ENCODE results near the gene ESF1. TPM values are rescaled to one million over a fixed set of nuclear protein-coding genes. Genes with fewer than 3 reads are reported as not detected.

Gene ESF1
- total and polyA plus RNA-seq, 7 experiments from 2014 or later: 7.2 to 16.9 (median 10.7) TPM

- H3K27ac ChIP-seq (ENCODE audit: low read depth, low read length): no peak overlapping the region
- no peaks in the 10 kb centered on the region for H3K36me3 ChIP-seq (ENCODE audit: control insufficient read depth in 2 of 3, insufficient read depth in 3 of 3, low read length in 3 of 3)
- Mint-ChIP-seq H3K4me1 (peaks cover 0 to 2% (median 0%) of the 10 kb centered on the region in 7 donors), H3K36me3 (peaks cover 0 to 3% (median 0%) of the 10 kb centered on the region in 5 donors), H3K9me3 (peaks cover 0 to 6% (median 0%) of the 10 kb centered on the region in 11 donors), H3K4me3 (no peak overlapping the region), H3K27me3 (peaks cover 0 to 31% (median 15%) of the 10 kb centered on the region in 5 donors), H3K27ac (no peak overlapping the region)
- intact Hi-C loops (cut with micrococcal nuclease): no loop called here
- POLR2A ChIA-PET: no interaction called here
- no peaks in the 10 kb centered on the region for H3K27me3 ChIP-seq (ENCODE audit: control insufficient read depth in 2 of 2, insufficient read depth in 2 of 2, low read length in 2 of 2)
- no peak for DNase-seq
- CTCF ChIA-PET: interaction anchor here (0.5 kb wide), 1 partner anchor 594 kb away, joined by 3 read pairs; no protein-coding TSS in a partner anchor
- H3K4me3 ChIP-seq (ENCODE audit: low read length): no peak overlapping the region
- no peaks in the 10 kb centered on the region for H3K4me1 ChIP-seq (ENCODE audit: control insufficient read depth in 2 of 2, insufficient read depth in 2 of 2, low read length in 2 of 2)
- no peaks in the 10 kb centered on the region for H3K9me3 ChIP-seq (ENCODE audit: control insufficient read depth in 2 of 3, low read length in 3 of 3)
- no peak for ATAC-seq
These were observed 113.2 kb downstream of the ESF1 start for GRCh38 chr20:13671512-13671911.

GRCh38 chr20:13670160-13670559 lies 114.6 kb downstream of the ESF1 start:
- H3K27me3 Mint-ChIP-seq: peaks cover 0 to 37% (median 15%) of the 10 kb centered on the region in 5 donors
- H3K27ac ChIP-seq (ENCODE audit: low read depth, low read length): no peak overlapping the region
- intact Hi-C loops (cut with micrococcal nuclease): no loop called here
- ATAC-seq (no peak), DNase-seq (no peak)
- no peak overlapping the region for H3K4me3 Mint-ChIP-seq
- H3K36me3 ChIP-seq (ENCODE audit: control insufficient read depth in 2 of 3, insufficient read depth in 3 of 3, low read length in 3 of 3): no peaks in the 10 kb centered on the region
- CTCF ChIA-PET: no interaction called here
- POLR2A ChIA-PET: no interaction called here
- no peak overlapping the region for H3K4me3 ChIP-seq (ENCODE audit: low read length)
- peaks cover 0 to 6% (median 0%) of the 10 kb centered on the region in 11 donors for H3K9me3 Mint-ChIP-seq
- peaks cover 0 to 3% (median 0%) of the 10 kb centered on the region in 5 donors for H3K36me3 Mint-ChIP-seq
- peaks cover 0 to 2% (median 0%) of the 10 kb centered on the region in 7 donors for H3K4me1 Mint-ChIP-seq
- no peaks in the 10 kb centered on the region for H3K4me1 ChIP-seq (ENCODE audit: control insufficient read depth in 2 of 2, insufficient read depth in 2 of 2, low read length in 2 of 2)
- H3K27ac Mint-ChIP-seq: no peak overlapping the region
- no peaks in the 10 kb centered on the region for H3K9me3 ChIP-seq (ENCODE audit: control insufficient read depth in 2 of 3, low read length in 3 of 3)
- no peaks in the 10 kb centered on the region for H3K27me3 ChIP-seq (ENCODE audit: control insufficient read depth in 2 of 2, insufficient read depth in 2 of 2, low read length in 2 of 2)

GRCh38 chr20:13665709-13666395 lies 118.9 kb downstream of the ESF1 start:
- DNase-seq: no peak
- no peak overlapping the region for H3K4me3 Mint-ChIP-seq

More at GRCh38 chr20:13665709-13666395, 118.9 kb downstream of the ESF1 start:
- H3K4me1 ChIP-seq (ENCODE audit: control insufficient read depth in 2 of 2, insufficient read depth in 2 of 2, low read length in 2 of 2): no peaks in the 10 kb centered on the region
- POLR2A ChIA-PET: no interaction called here
- intact Hi-C loops (cut with micrococcal nuclease): loop anchor here in 1 of 2 donors (10.0 kb wide), 1 partner anchor 61 kb away; no protein-coding TSS in a partner anchor
- Mint-ChIP-seq H3K4me1 (no peaks in the 10 kb centered on the region), H3K36me3 (no peaks in the 10 kb centered on the region), H3K27me3 (peaks cover 2 to 32% (median 23%) of the 10 kb centered on the region in 5 donors), H3K9me3 (peaks cover 0 to 4% (median 0%) of the 10 kb centered on the region in 11 donors), H3K27ac (no peak overlapping the region)
- no peak overlapping the region for H3K27ac ChIP-seq (ENCODE audit: low read depth, low read length)
- ATAC-seq: no peak
- no peaks in the 10 kb centered on the region for H3K27me3 ChIP-seq (ENCODE audit: control insufficient read depth in 2 of 2, insufficient read depth in 2 of 2, low read length in 2 of 2)
- CTCF ChIA-PET: no interaction called here
- no peak overlapping the region for H3K4me3 ChIP-seq (ENCODE audit: low read length)
- no peaks in the 10 kb centered on the region for H3K9me3 ChIP-seq (ENCODE audit: control insufficient read depth in 2 of 3, low read length in 3 of 3)
- H3K36me3 ChIP-seq (ENCODE audit: control insufficient read depth in 2 of 3, insufficient read depth in 3 of 3, low read length in 3 of 3): no peaks in the 10 kb centered on the region

Other genes starting within 250 kb of the ESF1 start
- 10 to 100 TPM; 10.6 to 14.3 (median 13.3) TPM for gene TASP1, start 146.0 kb downstream of the ESF1 start, total RNA-seq
- 10 to 100 TPM; 12.3 to 19.3 TPM for gene TASP1, start 146.0 kb downstream of the ESF1 start, polyA plus RNA-seq
- gene NDUFAF5, start 109 bp upstream of the ESF1 start, total RNA-seq: 10 to 100 TPM; 23.8 to 43.6 (median 28.9) TPM
- 1 to 10 TPM; 5.1 to 7.4 TPM for gene NDUFAF5, start 109 bp upstream of the ESF1 start, polyA plus RNA-seq
- not detected for gene SEL1L2, start 205.7 kb upstream of the ESF1 start, total RNA-seq
- not detected for gene SEL1L2, start 205.7 kb upstream of the ESF1 start, polyA plus RNA-seq
- gene MACROD2, start 210.6 kb upstream of the ESF1 start, total RNA-seq: under 1 TPM in 3 of 5 experiments, not detected in 2; 0.27 to 0.86 (median 0.34) TPM
- not detected for gene MACROD2, start 210.6 kb upstream of the ESF1 start, polyA plus RNA-seq